ENCODE measurements around the gene PTPN4. TPM values are rescaled to one million over a fixed set of nuclear protein-coding genes. Genes with fewer than 3 reads are reported as not detected.

Gene PTPN4
- total RNA-seq, 1 donor from 2014 or later: 6.4 TPM

DNA sequence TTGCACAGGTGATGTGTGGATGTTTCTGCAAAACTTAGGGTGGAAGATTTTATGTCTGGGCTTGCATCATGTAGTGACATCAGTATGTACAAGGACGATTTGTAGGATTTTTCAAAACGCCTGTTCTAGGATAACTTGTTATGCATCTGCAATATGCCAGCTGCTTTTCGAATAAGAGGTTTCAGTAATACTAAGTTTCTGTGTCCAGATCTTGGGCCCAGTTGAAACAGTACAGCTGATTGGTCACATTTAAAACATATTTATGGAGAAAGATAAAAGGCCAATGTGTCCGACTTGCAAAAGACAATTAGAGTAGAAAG is 1.2 kb downstream of the PTPN4 start:
- H3K4me3 ChIP-seq (ENCODE audit: low read depth, low read length): peak overlapping the region; percentile 72
- DNase-seq (ENCODE audit: low read depth): no peak
- TF ChIP-seq, protein P1, sequence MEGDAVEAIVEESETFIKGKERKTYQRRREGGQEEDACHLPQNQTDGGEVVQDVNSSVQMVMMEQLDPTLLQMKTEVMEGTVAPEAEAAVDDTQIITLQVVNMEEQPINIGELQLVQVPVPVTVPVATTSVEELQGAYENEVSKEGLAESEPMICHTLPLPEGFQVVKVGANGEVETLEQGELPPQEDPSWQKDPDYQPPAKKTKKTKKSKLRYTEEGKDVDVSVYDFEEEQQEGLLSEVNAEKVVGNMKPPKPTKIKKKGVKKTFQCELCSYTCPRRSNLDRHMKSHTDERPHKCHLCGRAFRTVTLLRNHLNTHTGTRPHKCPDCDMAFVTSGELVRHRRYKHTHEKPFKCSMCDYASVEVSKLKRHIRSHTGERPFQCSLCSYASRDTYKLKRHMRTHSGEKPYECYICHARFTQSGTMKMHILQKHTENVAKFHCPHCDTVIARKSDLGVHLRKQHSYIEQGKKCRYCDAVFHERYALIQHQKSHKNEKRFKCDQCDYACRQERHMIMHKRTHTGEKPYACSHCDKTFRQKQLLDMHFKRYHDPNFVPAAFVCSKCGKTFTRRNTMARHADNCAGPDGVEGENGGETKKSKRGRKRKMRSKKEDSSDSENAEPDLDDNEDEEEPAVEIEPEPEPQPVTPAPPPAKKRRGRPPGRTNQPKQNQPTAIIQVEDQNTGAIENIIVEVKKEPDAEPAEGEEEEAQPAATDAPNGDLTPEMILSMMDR (conservative IDR thresholded peaks at IDR 0.05; ENCODE audit: low read depth, low read length): no peak

- no peak overlapping the region for H3K4me3 ChIP-seq (ENCODE audit: low read depth, low read length)
- TF ChIP-seq, protein P1 (conservative IDR thresholded peaks at IDR 0.05; ENCODE audit: low read depth, low read length): no peak
- no peak for DNase-seq (ENCODE audit: low read depth)
These were observed 5.1 kb downstream of the PTPN4 start for GRCh38 chr2:119764832-119765231.

GRCh38 chr2:119765433-119766002 is 5.8 kb downstream of the PTPN4 start:
- TF ChIP-seq, protein P1 (conservative IDR thresholded peaks at IDR 0.05; ENCODE audit: low read depth, low read length): no peak
- no peak for DNase-seq (ENCODE audit: low read depth)

GRCh38 chr2:119766944-119767343 is 7.2 kb downstream of the PTPN4 start:
- DNase-seq (ENCODE audit: low read depth): no peak
- TF ChIP-seq, protein P1 (conservative IDR thresholded peaks at IDR 0.05; ENCODE audit: low read depth, low read length): no peak
- H3K4me3 ChIP-seq (ENCODE audit: low read depth, low read length): no peak overlapping the region

More at GRCh38 chr2:119765433-119766002, 5.8 kb downstream of the PTPN4 start:
- H3K4me3 ChIP-seq (ENCODE audit: low read depth, low read length): no peak overlapping the region

GRCh38 chr2:119768742-119769141 is 9.0 kb downstream of the PTPN4 start:
- TF ChIP-seq, protein P1 (conservative IDR thresholded peaks at IDR 0.05; ENCODE audit: low read depth, low read length): no peak
- H3K4me3 ChIP-seq (ENCODE audit: low read depth, low read length): no peak overlapping the region
- DNase-seq (ENCODE audit: low read depth): no peak

DNA sequence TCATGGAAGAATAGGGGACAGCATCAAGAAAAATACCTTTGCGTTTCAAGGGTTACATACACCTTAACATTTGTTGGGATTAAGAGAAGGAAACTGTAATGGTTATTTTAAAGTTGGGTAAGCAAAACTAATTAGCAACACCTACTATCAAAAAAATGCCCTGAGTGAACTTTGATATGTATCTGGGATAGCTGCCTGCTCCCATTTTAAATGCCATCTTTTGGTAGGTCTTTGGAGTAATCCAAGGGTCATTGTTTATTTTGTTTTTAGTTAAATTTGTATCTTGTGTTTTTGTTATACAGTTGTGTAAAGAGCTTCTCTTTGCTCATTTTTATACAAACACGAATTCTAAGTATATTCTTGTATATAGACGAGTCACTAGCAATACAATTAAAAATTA is 9.9 kb downstream of the PTPN4 start:
- no peak for DNase-seq (ENCODE audit: low read depth)
- TF ChIP-seq, protein P1 (conservative IDR thresholded peaks at IDR 0.05; ENCODE audit: low read depth, low read length): no peak
- H3K4me3 ChIP-seq (ENCODE audit: low read depth, low read length): no peak overlapping the region

DNA sequence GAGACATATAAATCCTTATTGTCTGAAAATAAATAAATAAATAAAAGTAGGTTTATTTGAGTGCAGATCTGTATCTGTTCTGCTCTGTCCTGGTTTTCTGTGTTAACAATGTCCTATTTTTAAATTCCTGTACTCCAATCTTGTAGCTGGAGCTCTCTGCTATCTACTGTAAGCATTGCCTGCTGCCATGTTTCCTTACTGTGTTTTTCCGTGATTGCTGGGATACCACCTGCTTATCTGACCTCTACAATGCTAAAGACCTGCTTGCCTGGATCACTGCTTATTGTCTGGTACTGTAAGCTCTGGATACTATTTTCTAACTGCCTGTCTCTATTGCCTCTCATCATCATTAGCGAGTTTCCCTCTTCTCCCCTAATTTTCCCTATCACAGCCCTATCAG is 11.6 kb downstream of the PTPN4 start:
- DNase-seq (ENCODE audit: low read depth): no peak
- no peak overlapping the region for H3K4me3 ChIP-seq (ENCODE audit: low read depth, low read length)
- TF ChIP-seq, protein P1 (conservative IDR thresholded peaks at IDR 0.05; ENCODE audit: low read depth, low read length): no peak

Data from epithelial cell of proximal tubule (primary cell).